GM18520 (cell line): ENCODE results near the gene ZFP64.

Experiments
- ATAC-seq: cut with Tn5 transposase; IDR thresholded peaks from one replicate; pipeline ENCODE4 v1.9.1; 2021; ENCODE audit not compliant: unreplicated experiment

The ZFP64 gene

GRCh38 chr20:52105442-52106422, 85.8 kb downstream of the ZFP64 start:
- ATAC-seq, result no peak

DNA sequence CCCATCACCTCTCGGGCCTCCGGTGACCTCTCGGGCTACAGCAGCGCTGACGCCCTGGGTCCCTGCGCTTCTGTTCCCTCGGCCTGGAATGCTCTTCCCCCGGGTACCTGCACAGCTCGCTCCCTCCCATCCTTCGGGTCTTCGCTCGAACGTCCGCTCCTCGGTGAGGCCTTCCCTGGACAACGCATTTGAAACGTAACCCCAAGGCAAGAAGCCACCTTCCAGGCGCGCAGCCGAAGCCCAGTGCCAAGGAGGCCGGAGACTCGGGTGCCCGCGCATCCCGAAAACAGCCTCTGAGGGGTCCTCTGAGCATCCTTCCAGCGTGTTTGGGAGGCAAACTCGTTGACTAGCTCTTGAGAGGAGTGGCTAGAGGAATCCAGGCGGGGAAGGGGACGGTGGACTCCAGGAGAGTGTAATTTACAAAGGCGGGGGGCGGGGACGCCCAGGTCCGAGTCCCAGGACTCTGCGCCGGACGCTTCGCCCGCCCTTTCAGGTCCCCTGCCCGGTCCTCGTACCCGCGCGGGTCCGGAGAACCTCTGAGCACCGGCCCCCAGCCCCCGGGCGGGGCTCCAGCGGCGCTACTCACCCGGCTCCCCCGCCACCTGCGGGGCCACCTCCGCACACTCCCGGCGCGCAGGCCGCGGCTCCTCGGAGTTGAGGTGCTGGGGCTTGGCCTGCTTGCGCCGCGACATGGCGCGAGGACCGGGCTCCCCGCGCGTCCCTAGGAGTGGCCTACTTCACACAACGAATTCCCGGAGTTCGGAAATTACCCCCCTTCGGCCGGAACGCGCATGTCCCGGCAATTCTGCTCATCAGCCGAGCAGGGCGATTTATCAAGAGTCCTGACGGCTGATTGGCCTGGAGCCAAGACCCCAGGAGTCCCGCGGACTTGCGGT, 86.8 kb downstream of the ZFP64 start:
- ATAC-seq, result no peak

GRCh38 chr20:52103913-52104545, 87.5 kb downstream of the ZFP64 start:
- ATAC-seq, result no peak

- ATAC-seq, result no peak
Observed at GRCh38 chr20:52103335-52103912, 88.2 kb downstream of the ZFP64 start.

DNA sequence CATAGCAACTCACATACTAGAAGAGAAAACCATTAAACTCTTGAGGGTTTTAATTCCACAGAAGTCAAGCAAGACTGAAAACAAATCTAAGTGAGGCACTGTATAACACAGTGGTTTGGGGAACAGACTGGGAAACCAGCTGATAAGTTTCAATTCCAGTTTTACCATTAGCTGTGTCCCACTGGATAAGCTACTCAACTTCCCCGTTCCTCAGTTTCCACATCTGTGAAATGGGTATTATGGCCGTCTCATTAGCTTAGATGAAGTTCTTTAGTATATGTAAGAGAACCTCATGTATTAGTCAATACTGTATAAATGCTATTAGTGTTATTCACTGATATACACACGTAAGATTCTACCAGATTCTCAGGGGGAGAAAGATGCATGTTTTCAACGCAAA, 89.0 kb downstream of the ZFP64 start:
- ATAC-seq, result no peak

- no peak for ATAC-seq
Observed at GRCh38 chr20:52102126-52102525, 89.5 kb downstream of the ZFP64 start.
